ENCODE measurements around the gene ABCF2. TPM values are rescaled to one million over a fixed set of nuclear protein-coding genes. Genes with fewer than 3 reads are reported as not detected.

The ABCF2 gene
- total RNA-seq, 1 experiment from 2014 or later, result 63.7 TPM

DNA sequence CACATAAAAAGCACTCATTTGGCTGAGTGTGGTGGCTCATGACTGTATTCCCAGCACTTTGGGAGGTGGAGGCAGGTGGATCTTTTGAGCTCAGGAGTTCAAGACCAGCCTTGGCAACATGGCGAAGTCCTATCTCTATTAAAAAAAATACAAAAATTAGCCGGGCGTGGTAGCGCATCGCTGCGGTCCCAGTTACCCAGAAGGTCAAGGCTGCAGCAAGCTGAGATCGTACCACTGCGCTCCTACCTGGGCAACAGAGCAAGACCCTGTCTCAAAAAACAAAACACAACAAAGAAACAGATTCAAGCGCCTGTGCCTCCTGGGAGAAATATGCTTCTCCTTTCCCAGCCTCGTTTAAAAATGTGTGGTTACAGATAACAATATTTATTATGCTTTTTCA is 2.2 kb upstream of the ABCF2 start:
- ChIA-PET CTCF (no interaction called here), POLR2A (no interaction called here), RAD21 (ENCODE audit: low non-redundant PET in 1 of 2, low total read pairs in 2 of 2, uncharacterized antibody in 2 of 2, unreplicated experiment in 2 of 2) (no interaction called here)
- Histone ChIP-seq H3K36me3 (ENCODE audit: control insufficient read depth in 1 of 2, insufficient read depth in 2 of 2, low read length in 2 of 2) (peaks cover 3 to 15% of the 10 kb centered on the region in 2 experiments; a peak in 3 of 4 replicates), H3K27ac (ENCODE audit: low read depth, low read length) (no peak overlapping the region), H3K4me3 (replicated peaks in 1 of 2; ENCODE audit: low read depth in 1 of 2, low read length in 2 of 2) (no peak overlapping the region), H4K20me1 (ENCODE audit: insufficient read depth) (no peaks in the 10 kb centered on the region), H3K4me1 (ENCODE audit: control insufficient read depth in 1 of 2, insufficient read depth in 2 of 2, low read length in 2 of 2) (peaks cover 20 to 37% of the 10 kb centered on the region in 2 experiments), H3K27me3 (ENCODE audit: insufficient read depth, low read length) (no peaks in the 10 kb centered on the region), H3K79me2 (ENCODE audit: insufficient read depth, low read length) (peaks cover 45% of the 10 kb centered on the region), H3K4me2 (ENCODE audit: low read length) (no peak overlapping the region), H3K9me2 (ENCODE audit: insufficient read depth) (no peaks in the 10 kb centered on the region), H3K9ac (ENCODE audit: low read length) (no peak overlapping the region), H3K9me3 (ENCODE audit: control insufficient read depth in 1 of 2, insufficient read depth in 1 of 2, low read depth in 1 of 2, low read length in 2 of 2) (no peaks in the 10 kb centered on the region), H2AFZ (ENCODE audit: low read depth, low read length, poor library complexity, severe bottlenecking) (no peak overlapping the region)
- no TSS peak for BruUV-seq (replicated peaks)
- TF ChIP-seq, protein P1, sequence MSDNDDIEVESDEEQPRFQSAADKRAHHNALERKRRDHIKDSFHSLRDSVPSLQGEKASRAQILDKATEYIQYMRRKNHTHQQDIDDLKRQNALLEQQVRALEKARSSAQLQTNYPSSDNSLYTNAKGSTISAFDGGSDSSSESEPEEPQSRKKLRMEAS (IDR thresholded peaks at IDR 0.05), result no peak
- TF ChIP-seq SRF (IDR thresholded peaks at IDR 0.05; ENCODE audit: low read depth) (no peak), POLR2A (IDR thresholded peaks at IDR 0.05; ENCODE audit: borderline replicate concordance, extremely low read depth, insufficient read depth, insufficient read length) (no peak), RAD21 (IDR thresholded peaks at IDR 0.05; ENCODE audit: low read depth) (no peak), SIN3A (IDR thresholded peaks at IDR 0.05; ENCODE audit: low read depth) (no peak), JUND (IDR thresholded peaks at IDR 0.05) (no peak), YY1 (IDR thresholded peaks at IDR 0.05; ENCODE audit: extremely low read depth, insufficient replicate concordance, low read depth, low read length) (no peak)
- TF ChIP-seq, protein P2, sequence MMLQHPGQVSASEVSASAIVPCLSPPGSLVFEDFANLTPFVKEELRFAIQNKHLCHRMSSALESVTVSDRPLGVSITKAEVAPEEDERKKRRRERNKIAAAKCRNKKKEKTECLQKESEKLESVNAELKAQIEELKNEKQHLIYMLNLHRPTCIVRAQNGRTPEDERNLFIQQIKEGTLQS (IDR thresholded peaks at IDR 0.05), result no peak
- TF ChIP-seq, protein P3, sequence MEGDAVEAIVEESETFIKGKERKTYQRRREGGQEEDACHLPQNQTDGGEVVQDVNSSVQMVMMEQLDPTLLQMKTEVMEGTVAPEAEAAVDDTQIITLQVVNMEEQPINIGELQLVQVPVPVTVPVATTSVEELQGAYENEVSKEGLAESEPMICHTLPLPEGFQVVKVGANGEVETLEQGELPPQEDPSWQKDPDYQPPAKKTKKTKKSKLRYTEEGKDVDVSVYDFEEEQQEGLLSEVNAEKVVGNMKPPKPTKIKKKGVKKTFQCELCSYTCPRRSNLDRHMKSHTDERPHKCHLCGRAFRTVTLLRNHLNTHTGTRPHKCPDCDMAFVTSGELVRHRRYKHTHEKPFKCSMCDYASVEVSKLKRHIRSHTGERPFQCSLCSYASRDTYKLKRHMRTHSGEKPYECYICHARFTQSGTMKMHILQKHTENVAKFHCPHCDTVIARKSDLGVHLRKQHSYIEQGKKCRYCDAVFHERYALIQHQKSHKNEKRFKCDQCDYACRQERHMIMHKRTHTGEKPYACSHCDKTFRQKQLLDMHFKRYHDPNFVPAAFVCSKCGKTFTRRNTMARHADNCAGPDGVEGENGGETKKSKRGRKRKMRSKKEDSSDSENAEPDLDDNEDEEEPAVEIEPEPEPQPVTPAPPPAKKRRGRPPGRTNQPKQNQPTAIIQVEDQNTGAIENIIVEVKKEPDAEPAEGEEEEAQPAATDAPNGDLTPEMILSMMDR (IDR thresholded peaks at IDR 0.05 in 2 of 3, conservative IDR thresholded peaks at IDR 0.05 in 1 of 3; ENCODE audit: borderline replicate concordance in 1 of 3, insufficient read depth in 1 of 3, low read depth in 2 of 3, low read length in 2 of 3), result no peak
- TF ChIP-seq, protein P4, sequence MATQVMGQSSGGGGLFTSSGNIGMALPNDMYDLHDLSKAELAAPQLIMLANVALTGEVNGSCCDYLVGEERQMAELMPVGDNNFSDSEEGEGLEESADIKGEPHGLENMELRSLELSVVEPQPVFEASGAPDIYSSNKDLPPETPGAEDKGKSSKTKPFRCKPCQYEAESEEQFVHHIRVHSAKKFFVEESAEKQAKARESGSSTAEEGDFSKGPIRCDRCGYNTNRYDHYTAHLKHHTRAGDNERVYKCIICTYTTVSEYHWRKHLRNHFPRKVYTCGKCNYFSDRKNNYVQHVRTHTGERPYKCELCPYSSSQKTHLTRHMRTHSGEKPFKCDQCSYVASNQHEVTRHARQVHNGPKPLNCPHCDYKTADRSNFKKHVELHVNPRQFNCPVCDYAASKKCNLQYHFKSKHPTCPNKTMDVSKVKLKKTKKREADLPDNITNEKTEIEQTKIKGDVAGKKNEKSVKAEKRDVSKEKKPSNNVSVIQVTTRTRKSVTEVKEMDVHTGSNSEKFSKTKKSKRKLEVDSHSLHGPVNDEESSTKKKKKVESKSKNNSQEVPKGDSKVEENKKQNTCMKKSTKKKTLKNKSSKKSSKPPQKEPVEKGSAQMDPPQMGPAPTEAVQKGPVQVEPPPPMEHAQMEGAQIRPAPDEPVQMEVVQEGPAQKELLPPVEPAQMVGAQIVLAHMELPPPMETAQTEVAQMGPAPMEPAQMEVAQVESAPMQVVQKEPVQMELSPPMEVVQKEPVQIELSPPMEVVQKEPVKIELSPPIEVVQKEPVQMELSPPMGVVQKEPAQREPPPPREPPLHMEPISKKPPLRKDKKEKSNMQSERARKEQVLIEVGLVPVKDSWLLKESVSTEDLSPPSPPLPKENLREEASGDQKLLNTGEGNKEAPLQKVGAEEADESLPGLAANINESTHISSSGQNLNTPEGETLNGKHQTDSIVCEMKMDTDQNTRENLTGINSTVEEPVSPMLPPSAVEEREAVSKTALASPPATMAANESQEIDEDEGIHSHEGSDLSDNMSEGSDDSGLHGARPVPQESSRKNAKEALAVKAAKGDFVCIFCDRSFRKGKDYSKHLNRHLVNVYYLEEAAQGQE (IDR thresholded peaks at IDR 0.05; ENCODE audit: low read depth), result no peak
- intact Hi-C loops (cut with micrococcal nuclease), result no loop called here
- ATAC-seq (no peak), DNase-seq (ENCODE audit: low read depth, low spot score) (no peak)
